HEK293 (cell line): Measurements from ENCODE around the gene LRRC52.
A peak's percentile ranks its signal among the peaks of the same experiment; 100 is the strongest.

Experiments used
- CTCF ChIA-PET: fragments of 350-600 bp; formaldehyde crosslinking; extraction: SDS; loops from one replicate; lab custom pipeline; 2021; ENCODE audit warnings: antibody characterized with exemption; lab: Yijun Ruan, JAX
- POLR2A ChIA-PET: fragments of 300-600 bp; formaldehyde crosslinking; extraction: SDS; loops from one replicate; lab custom pipeline; 2020; ENCODE audit warnings: antibody characterized with exemption, inconsistent platforms; lab: Yijun Ruan, JAX
- H3K27ac ChIP-seq: fragments of 200-500 bp; sonication (Bioruptor generic); 2 replicates; pipeline ENCODE4 v1.5.1; 2014; ENCODE audit warnings: low read depth, low read length, control low read depth, inconsistent platforms; ENCODE audit errors: extremely low read depth
- H3K36me3 ChIP-seq, 2 experiments: fragments of 200-500 bp in 1 of 2; sonication (Bioruptor generic) in 1 of 2; 1 replicate in 1 of 2; 2 replicates in 1 of 2; pipeline ENCODE4 v1.5.1; 2014 to 2017; ENCODE audit warnings: inconsistent platforms in 2 of 2, low read length in 2 of 2; ENCODE audit not compliant: control insufficient read depth in 2 of 2, insufficient read depth in 1 of 2
- H3K4me1 ChIP-seq: fragments of 200-500 bp; sonication (Bioruptor generic); 2 replicates; pipeline ENCODE4 v1.5.1; 2014; ENCODE audit warnings: mild to moderate bottlenecking, low read length, inconsistent platforms; ENCODE audit not compliant: control insufficient read depth, insufficient read depth
- H3K4me3 ChIP-seq: 2 replicates; pipeline ENCODE4 v1.5.1; 2011; ENCODE audit warnings: low read depth, mild to moderate bottlenecking, control low read depth, low read length, moderate library complexity
- H3K9me3 ChIP-seq: fragments of 200-500 bp; sonication (Bioruptor generic); 2 replicates; pipeline ENCODE4 v1.5.1; 2014; ENCODE audit warnings: low read depth, low read length, inconsistent platforms; ENCODE audit not compliant: control insufficient read depth, insufficient read depth
- EGR2 ChIP-seq: fragments of 450-650 bp; formaldehyde crosslinking; IDR thresholded peaks from 2 replicates; pipeline ENCODE4 v1.5.1; 2016; ENCODE audit warnings: low read depth, missing biosample characterization, missing genetic modification characterization
- ELK4 ChIP-seq: IDR thresholded peaks from 2 replicates; pipeline ENCODE4 v1.6.1; 2011; ENCODE audit warnings: mild to moderate bottlenecking, low read depth, low read length, borderline replicate concordance
- SCRT1 ChIP-seq: fragments of 450-650 bp; formaldehyde crosslinking; IDR thresholded peaks from 2 replicates; pipeline ENCODE4 v1.5.1; 2016; ENCODE audit warnings: missing biosample characterization, missing genetic modification characterization, borderline replicate concordance
- SCRT2 ChIP-seq: fragments of 450-650 bp; formaldehyde crosslinking; IDR thresholded peaks from 2 replicates; pipeline ENCODE4 v1.5.1; 2016; ENCODE audit warnings: missing biosample characterization, missing genetic modification characterization
- YY1 ChIP-seq: fragments of 450-650 bp; formaldehyde crosslinking; IDR thresholded peaks from 2 replicates; pipeline ENCODE4 v1.5.1; 2018; ENCODE audit warnings: missing biosample characterization, missing genetic modification characterization
- ZBTB21 ChIP-seq: fragments of 450-650 bp; formaldehyde crosslinking; IDR thresholded peaks from 2 replicates; pipeline ENCODE4 v1.5.1; 2017; ENCODE audit warnings: missing biosample characterization, missing genetic modification characterization
- ZBTB44 ChIP-seq: fragments of 450-650 bp; IDR thresholded peaks from 2 replicates; pipeline ENCODE4 v1.5.1; 2018; ENCODE audit warnings: missing biosample characterization, mild to moderate bottlenecking, missing genetic modification characterization
- ZNF157 ChIP-seq: fragments of 450-650 bp; formaldehyde crosslinking; IDR thresholded peaks from 2 replicates; pipeline ENCODE4 v1.5.1; 2016; ENCODE audit warnings: missing biosample characterization, missing genetic modification characterization
- ZNF211 ChIP-seq: fragments of 450-650 bp; formaldehyde crosslinking; IDR thresholded peaks from 2 replicates; pipeline ENCODE4 v1.5.1; 2016; ENCODE audit warnings: low read depth, missing biosample characterization, missing genetic modification characterization
- ZNF239 ChIP-seq: fragments of 450-650 bp; formaldehyde crosslinking; IDR thresholded peaks from 2 replicates; pipeline ENCODE4 v1.5.1; 2016; ENCODE audit warnings: missing biosample characterization, missing genetic modification characterization
- ZNF311 ChIP-seq: fragments of 450-650 bp; formaldehyde crosslinking; IDR thresholded peaks from 2 replicates; pipeline ENCODE4 v1.5.1; 2017; ENCODE audit warnings: missing biosample characterization, missing genetic modification characterization, borderline replicate concordance
- ZNF391 ChIP-seq: fragments of 450-650 bp; formaldehyde crosslinking; IDR thresholded peaks from 2 replicates; pipeline ENCODE4 v1.5.1; 2016; ENCODE audit warnings: low read depth, missing biosample characterization, missing genetic modification characterization, borderline replicate concordance
- ZNF398 ChIP-seq: fragments of 450-650 bp; formaldehyde crosslinking; IDR thresholded peaks from 2 replicates; pipeline ENCODE4 v1.5.1; 2017; ENCODE audit warnings: missing biosample characterization, missing genetic modification characterization
- ZNF510 ChIP-seq: fragments of 450-650 bp; formaldehyde crosslinking; IDR thresholded peaks from 2 replicates; pipeline ENCODE4 v1.5.1; 2018; ENCODE audit warnings: mild to moderate bottlenecking, missing genetic modification characterization, missing biosample characterization; ENCODE audit not compliant: insufficient replicate concordance
- ZNF513 ChIP-seq: fragments of 450-650 bp; IDR thresholded peaks from 2 replicates; pipeline ENCODE4 v1.5.1; 2018; ENCODE audit warnings: missing biosample characterization, missing genetic modification characterization
- ZNF514 ChIP-seq: fragments of 450-650 bp; formaldehyde crosslinking; IDR thresholded peaks from 2 replicates; pipeline ENCODE4 v1.5.1; 2016; ENCODE audit warnings: missing biosample characterization, missing genetic modification characterization
- ZNF600 ChIP-seq: fragments of 450-650 bp; formaldehyde crosslinking; IDR thresholded peaks from 2 replicates; pipeline ENCODE4 v1.5.1; 2016; ENCODE audit warnings: missing biosample characterization, missing genetic modification characterization
- ZNF621 ChIP-seq: fragments of 450-650 bp; formaldehyde crosslinking; IDR thresholded peaks from 2 replicates; pipeline ENCODE4 v1.5.1; 2017; ENCODE audit warnings: missing biosample characterization, missing genetic modification characterization
- ZNF629 ChIP-seq: fragments of 450-650 bp; formaldehyde crosslinking; IDR thresholded peaks from 2 replicates; pipeline ENCODE4 v1.5.1; 2017; ENCODE audit warnings: missing biosample characterization, missing genetic modification characterization
- ZNF692 ChIP-seq: fragments of 450-650 bp; formaldehyde crosslinking; IDR thresholded peaks from 2 replicates; pipeline ENCODE4 v1.5.1; 2016; ENCODE audit warnings: missing biosample characterization, missing genetic modification characterization
- ZNF837 ChIP-seq: fragments of 450-650 bp; formaldehyde crosslinking; IDR thresholded peaks from 2 replicates; pipeline ENCODE4 v1.5.1; 2016; ENCODE audit warnings: missing biosample characterization, missing genetic modification characterization

LRRC52 gene

GRCh38 chr1:165501330-165501969 is 42.4 kb upstream of the LRRC52 start:
- no peaks in the 10 kb centered on the region for H3K36me3 ChIP-seq
- POLR2A ChIA-PET = no interaction called here
- H3K4me1 ChIP-seq = no peaks in the 10 kb centered on the region
- CTCF ChIA-PET = no interaction called here
- no peak overlapping the region for H3K27ac ChIP-seq
- H3K4me3 ChIP-seq = no peak overlapping the region
- peak; percentile 27; the same call in 1 of the 2 replicates for TF ChIP-seq SCRT2
- no peak for TF ChIP-seq ZNF513
- TF ChIP-seq SCRT1 (tag by site-specific recombination) = peak; percentile 12; the same call in 1 of the 2 replicates
- no peak for TF ChIP-seq ZNF157 (tag by site-specific recombination)
- TF ChIP-seq ZNF692 (tag by site-specific recombination) = no peak
- no peak for TF ChIP-seq ZBTB44 (tag by site-specific recombination)
- no peak for TF ChIP-seq ZNF629 (tag by site-specific recombination)
- TF ChIP-seq YY1 (tag by site-specific recombination) = no peak
- TF ChIP-seq, all 188 proteins: peak for 2
- H3K9me3 ChIP-seq = no peaks in the 10 kb centered on the region

- H3K27ac ChIP-seq = no peak overlapping the region
- H3K4me3 ChIP-seq = no peak overlapping the region
- H3K36me3 ChIP-seq = no peaks in the 10 kb centered on the region
- POLR2A ChIA-PET = no interaction called here
- CTCF ChIA-PET = no interaction called here
- no peaks in the 10 kb centered on the region for H3K9me3 ChIP-seq
- TF ChIP-seq ZNF600 (no peak), ZNF513 (no peak), ZNF621 (tag by site-specific recombination) (no peak)
- H3K4me1 ChIP-seq = no peaks in the 10 kb centered on the region
These were observed 41.8 kb upstream of the LRRC52 start for GRCh38 chr1:165501970-165502348.

- no peak overlapping the region for H3K4me3 ChIP-seq
- no peaks in the 10 kb centered on the region for H3K4me1 ChIP-seq
- CTCF ChIA-PET = no interaction called here
- no peaks in the 10 kb centered on the region for H3K36me3 ChIP-seq
- no peak overlapping the region for H3K27ac ChIP-seq
- POLR2A ChIA-PET = no interaction called here
- no peaks in the 10 kb centered on the region for H3K9me3 ChIP-seq
- TF ChIP-seq ZNF311 (tag by site-specific recombination) (no peak), ZNF391 (tag by site-specific recombination) (no peak), SCRT2 (no peak), ZBTB21 (no peak), ZNF398 (no peak), ZNF510 (tag by site-specific recombination) (no peak), ZNF239 (no peak), ZNF837 (tag by site-specific recombination) (no peak), ZNF514 (tag by site-specific recombination) (no peak), ZNF211 (tag by site-specific recombination) (no peak), ELK4 (no peak), EGR2 (tag by site-specific recombination) (no peak)
These were observed 36.2 kb upstream of the LRRC52 start for GRCh38 chr1:165507570-165507969.
